A549 (cell line): ENCODE results near the gene GTF2IRD1. TPM values are rescaled to one million over a fixed set of nuclear protein-coding genes. Genes with fewer than 3 reads are reported as not detected.
"Not testable (repeated sequence)": the region's sequence is repeated elsewhere in the genome, so short reads cannot be mapped to it uniquely, and the experiment has no call there.

Experiments
- ATAC-seq, 2 experiments: fragments of 200-7000 bp in 1 of 2; fragments of >200 bp in 1 of 2; cut with Nextera tagmentation in 1 of 2; cut with Tn5 transposase in 1 of 2; 3 replicates each; pipeline versions ENCODE4 v1.8.0 to v1.9.1; 2018 to 2020; ENCODE audit warnings: mild to moderate bottlenecking in 1 of 2, moderate library complexity in 1 of 2
- CTCF ChIA-PET: fragments of 300-600 bp; sonication (Branson Sonifier 250); formaldehyde crosslinking; extraction: SDS; loops from one replicate; lab custom pipeline; 2021; ENCODE audit warnings: antibody characterized with exemption, inconsistent platforms; lab: Yijun Ruan, JAX
- POLR2A ChIA-PET: fragments of 350-600 bp; formaldehyde crosslinking; extraction: SDS; loops from one replicate; lab custom pipeline; 2021; ENCODE audit warnings: antibody characterized with exemption, inconsistent platforms; lab: Yijun Ruan, JAX
- DNase-seq, 2 experiments: peaks; one replicate each; pipeline versions ENCODE4 v3.0.0 to v3.0.0-alpha.2; 2011 to 2016; ENCODE audit warnings: low read depth in 1 of 2, low spot score in 1 of 2
- FAIRE-seq: peaks from 2 replicates; lab custom pipeline; 2011; peaks lifted over from hg19 to GRCh38; lab: Jason Lieb, UNC
- H3K27ac ChIP-seq, 2 experiments: fragments of >200 bp; sonication (Bioruptor Twin); formaldehyde crosslinking; 3 replicates each; pipeline ENCODE4 v1.5.1; 2016 to 2017
- H3K4me1 ChIP-seq: fragments of >200 bp; sonication (Bioruptor Twin); formaldehyde crosslinking; 3 replicates; pipeline ENCODE4 v1.6.1; 2016
- H3K4me2 ChIP-seq: fragments of >200 bp; sonication (Bioruptor Twin); formaldehyde crosslinking; 3 replicates; pipeline ENCODE4 v1.6.1; 2016
- H3K4me3 ChIP-seq: fragments of >200 bp; sonication (Bioruptor Twin); formaldehyde crosslinking; 3 replicates; pipeline ENCODE4 v1.5.1; 2016
- H3K9me3 ChIP-seq: fragments of >200 bp; sonication (Bioruptor Twin); formaldehyde crosslinking; 3 replicates; pipeline ENCODE4 v1.6.1; 2016
- BHLHE40 ChIP-seq: IDR thresholded peaks from 2 replicates; pipeline ENCODE4 v1.6.1; 2012; ENCODE audit warnings: low read depth, low read length, inconsistent platforms
- EP300 ChIP-seq, 2 experiments: fragments of >200 bp; sonication (Bioruptor Twin); formaldehyde crosslinking; IDR thresholded peaks; 2 replicates in 1 of 2; 3 replicates in 1 of 2; pipeline ENCODE4 v1.6.1; 2016 to 2017
- ESRRA ChIP-seq: fragments of 150-350 bp; IDR thresholded peaks from 2 replicates; pipeline ENCODE4 v1.6.1; 2014; ENCODE audit warnings: mild to moderate bottlenecking, low read length, borderline replicate concordance
- FOSB ChIP-seq: fragments of 250-450 bp; sonication (Bioruptor Pico); IDR thresholded peaks from 2 replicates; pipeline ENCODE4 v1.5.0; 2020; ENCODE audit warnings: mild to moderate bottlenecking, moderate library complexity
- FOSL2 ChIP-seq, 2 experiments: fragments of 450-650 bp in 1 of 2; fragments of >200 bp in 1 of 2; sonication (Bioruptor Twin) in 1 of 2; formaldehyde crosslinking; IDR thresholded peaks; 2 replicates each; pipeline versions ENCODE4 v1.5.0 to v1.6.1; 2016 to 2020; ENCODE audit warnings: mild to moderate bottlenecking in 1 of 2, moderate library complexity in 1 of 2
- FOXS1 ChIP-seq: fragments of 250-450 bp; sonication (Bioruptor Pico); IDR thresholded peaks from 2 replicates; pipeline ENCODE4 v1.5.0; 2020; ENCODE audit warnings: mild to moderate bottlenecking, moderate library complexity
- HOXA7 ChIP-seq: fragments of 250-450 bp; sonication (Bioruptor Pico); IDR thresholded peaks from 2 replicates; pipeline ENCODE4 v1.5.0; 2020; ENCODE audit warnings: mild to moderate bottlenecking, moderate library complexity
- HOXB13 ChIP-seq: fragments of 250-450 bp; sonication (Bioruptor Pico); IDR thresholded peaks from 2 replicates; pipeline ENCODE4 v1.5.0; 2020; ENCODE audit warnings: low read depth, mild to moderate bottlenecking, moderate library complexity
- KDM1A ChIP-seq: fragments of 200-600 bp; sonication (generic); IDR thresholded peaks from 2 replicates; pipeline ENCODE4 v1.6.1; 2016; ENCODE audit warnings: low read depth, mild to moderate bottlenecking
- MAFK ChIP-seq: fragments of 450-650 bp; IDR thresholded peaks from 2 replicates; pipeline ENCODE4 v1.6.1; 2014; ENCODE audit not compliant: partially characterized antibody
- MYC ChIP-seq: IDR thresholded peaks from 2 replicates; pipeline ENCODE4 v1.6.1; 2012; ENCODE audit warnings: mild to moderate bottlenecking, inconsistent platforms, low read length, improper control_type of control experiment, borderline replicate concordance
- POLR2A ChIP-seq: IDR thresholded peaks from 2 replicates; pipeline ENCODE4 v1.6.1; 2012; ENCODE audit warnings: mild to moderate bottlenecking, low read length
- POLR2AphosphoS2 ChIP-seq: conservative IDR thresholded peaks from 2 replicates; pipeline ENCODE4 v1.6.1; 2012; ENCODE audit warnings: low read length, improper control_type of control experiment, inconsistent platforms
- RAD21 ChIP-seq, 2 experiments: fragments of >200 bp in 1 of 2; sonication (Bioruptor Twin) in 1 of 2; formaldehyde crosslinking in 1 of 2; IDR thresholded peaks in 1 of 2; conservative IDR thresholded peaks in 1 of 2; 2 replicates in 1 of 2; 3 replicates in 1 of 2; pipeline ENCODE4 v1.6.1; 2012 to 2018; ENCODE audit warnings: inconsistent platforms in 1 of 2
- RARB ChIP-seq: fragments of 250-450 bp; sonication (Bioruptor Pico); IDR thresholded peaks from 2 replicates; pipeline ENCODE4 v1.8.0; 2021; ENCODE audit warnings: mild to moderate bottlenecking, moderate library complexity
- RCOR1 ChIP-seq: fragments of 150-350 bp; IDR thresholded peaks from 2 replicates; pipeline ENCODE4 v1.6.1; 2014; ENCODE audit warnings: antibody characterized with exemption, low read length, low read depth
- RFX5 ChIP-seq: fragments of 450-650 bp; IDR thresholded peaks from 2 replicates; pipeline ENCODE4 v1.7.1; 2014; ENCODE audit warnings: antibody characterized with exemption, mild to moderate bottlenecking, moderate library complexity
- RNF2 ChIP-seq: fragments of 200-600 bp; sonication (generic); IDR thresholded peaks from 2 replicates; pipeline ENCODE4 v1.6.1; 2016; ENCODE audit warnings: low read depth, mild to moderate bottlenecking, antibody characterized with exemption, moderate library complexity, borderline replicate concordance
- SMC3 ChIP-seq: fragments of >200 bp; sonication (Bioruptor Twin); formaldehyde crosslinking; IDR thresholded peaks from 3 replicates; pipeline ENCODE4 v1.6.1; 2018; ENCODE audit warnings: inconsistent platforms
- SREBF2 ChIP-seq: fragments of 450-650 bp; IDR thresholded peaks from 2 replicates; pipeline ENCODE4 v1.6.1; 2014; ENCODE audit warnings: mild to moderate bottlenecking, moderate library complexity
- WGBS: methylation state at CpG from one replicate; pipeline ENCODE4 v1.1.6; 2017; ENCODE audit errors: missing lambda C conversion rate; 5-methylcytosine and 5-hydroxymethylcytosine counted together
- polyA plus RNA-seq, 4 experiments: library from polyadenylated mRNA; depleted of rRNA in 3 of 4; stranded (reverse); fragments of >200 nt; fragmentation: RNase III in 1 of 4; extraction: RNeasy Plus Mini Kit Qiagen cat#74134 plus additional on column Dnase treatment in 1 of 4; gene quantifications; 2 replicates in 3 of 4; 3 replicates in 1 of 4; pipeline ENCODE4 v1.2.3, GENCODE V29; 2011 to 2017
- TF ChIP-seq, protein P1 (sequence below): IDR thresholded peaks from 2 replicates; pipeline ENCODE4 v1.6.1; 2012
- TF ChIP-seq, protein P2 (sequence below): fragments of >200 bp; sonication (Bioruptor Twin); formaldehyde crosslinking; IDR thresholded peaks from 3 replicates; pipeline ENCODE4 v1.5.1; 2016
- TF ChIP-seq, protein P3 (sequence below): fragments of 150-350 bp; IDR thresholded peaks from 2 replicates; pipeline ENCODE4 v1.6.1; 2014; ENCODE audit warnings: low read depth, mild to moderate bottlenecking, low read length
- TF ChIP-seq, protein P4 (sequence below): fragments of >200 bp; sonication (Bioruptor Twin); formaldehyde crosslinking; IDR thresholded peaks from 3 replicates; pipeline ENCODE4 v1.6.1; 2016

The GTF2IRD1 gene
- polyA plus RNA-seq, 2 of the 4 experiments (the other 2 are of a cell fraction): 19.9 to 20.5 TPM

DNA sequence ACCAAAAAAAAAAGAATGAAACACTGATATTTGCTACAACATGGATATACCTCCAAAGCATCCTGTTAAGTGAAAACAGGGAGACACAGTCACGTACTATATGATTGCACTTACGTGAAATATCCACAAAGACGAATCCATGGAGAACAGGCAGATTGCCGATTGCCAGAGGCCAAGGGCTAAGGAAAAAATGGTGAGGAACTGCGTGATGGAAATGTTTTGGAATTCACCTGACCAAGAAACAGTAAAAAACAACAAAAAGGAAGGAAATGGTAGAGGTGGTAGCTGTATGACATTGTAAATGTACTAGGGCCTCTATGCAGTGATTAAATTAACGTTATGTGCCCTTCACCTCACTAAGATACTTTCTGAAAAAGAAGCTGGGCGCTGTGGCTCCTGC is 44.1 kb upstream of the GTF2IRD1 start:
- TF ChIP-seq FOSB (CRISPR knock-in tag): no peak
- no peak for TF ChIP-seq FOXS1
- TF ChIP-seq SREBF2: no peak
- no peak for TF ChIP-seq RFX5
- TF ChIP-seq, protein P1, sequence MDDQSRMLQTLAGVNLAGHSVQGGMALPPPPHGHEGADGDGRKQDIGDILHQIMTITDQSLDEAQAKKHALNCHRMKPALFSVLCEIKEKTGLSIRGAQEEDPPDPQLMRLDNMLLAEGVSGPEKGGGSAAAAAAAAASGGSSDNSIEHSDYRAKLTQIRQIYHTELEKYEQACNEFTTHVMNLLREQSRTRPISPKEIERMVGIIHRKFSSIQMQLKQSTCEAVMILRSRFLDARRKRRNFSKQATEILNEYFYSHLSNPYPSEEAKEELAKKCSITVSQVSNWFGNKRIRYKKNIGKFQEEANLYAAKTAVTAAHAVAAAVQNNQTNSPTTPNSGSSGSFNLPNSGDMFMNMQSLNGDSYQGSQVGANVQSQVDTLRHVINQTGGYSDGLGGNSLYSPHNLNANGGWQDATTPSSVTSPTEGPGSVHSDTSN: no peak
- TF ChIP-seq HOXB13 (CRISPR knock-in tag): no peak
- TF ChIP-seq, protein P2, sequence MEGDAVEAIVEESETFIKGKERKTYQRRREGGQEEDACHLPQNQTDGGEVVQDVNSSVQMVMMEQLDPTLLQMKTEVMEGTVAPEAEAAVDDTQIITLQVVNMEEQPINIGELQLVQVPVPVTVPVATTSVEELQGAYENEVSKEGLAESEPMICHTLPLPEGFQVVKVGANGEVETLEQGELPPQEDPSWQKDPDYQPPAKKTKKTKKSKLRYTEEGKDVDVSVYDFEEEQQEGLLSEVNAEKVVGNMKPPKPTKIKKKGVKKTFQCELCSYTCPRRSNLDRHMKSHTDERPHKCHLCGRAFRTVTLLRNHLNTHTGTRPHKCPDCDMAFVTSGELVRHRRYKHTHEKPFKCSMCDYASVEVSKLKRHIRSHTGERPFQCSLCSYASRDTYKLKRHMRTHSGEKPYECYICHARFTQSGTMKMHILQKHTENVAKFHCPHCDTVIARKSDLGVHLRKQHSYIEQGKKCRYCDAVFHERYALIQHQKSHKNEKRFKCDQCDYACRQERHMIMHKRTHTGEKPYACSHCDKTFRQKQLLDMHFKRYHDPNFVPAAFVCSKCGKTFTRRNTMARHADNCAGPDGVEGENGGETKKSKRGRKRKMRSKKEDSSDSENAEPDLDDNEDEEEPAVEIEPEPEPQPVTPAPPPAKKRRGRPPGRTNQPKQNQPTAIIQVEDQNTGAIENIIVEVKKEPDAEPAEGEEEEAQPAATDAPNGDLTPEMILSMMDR: no peak
- no peak for TF ChIP-seq KDM1A
- TF ChIP-seq SMC3: no peak
- no peak for TF ChIP-seq RNF2
- no peak for TF ChIP-seq RAD21 (conservative IDR thresholded peaks at IDR 0.05 in 1 of 2, IDR thresholded peaks at IDR 0.05 in 1 of 2)
- no peak for TF ChIP-seq BHLHE40
- TF ChIP-seq POLR2AphosphoS2: no peak
- H3K4me3 ChIP-seq: no peak overlapping the region
- H3K27ac ChIP-seq: no peak overlapping the region
- FAIRE-seq (no peak), DNase-seq (no peak), ATAC-seq (no peak)
- H3K9me3 ChIP-seq: no peaks in the 10 kb centered on the region
- POLR2A ChIA-PET: no interaction called here
- CTCF ChIA-PET: interaction anchor here (0.6 to 5.2 kb wide), 11 partner anchors 8 to 342 kb away, joined by 3 to 60 read pairs (median 3); no protein-coding TSS in a partner anchor
- H3K4me1 ChIP-seq: no peaks in the 10 kb centered on the region
- H3K4me2 ChIP-seq: no peak overlapping the region
- 83% methylated on average over 7 of the region's 7 CpGs for WGBS

DNA sequence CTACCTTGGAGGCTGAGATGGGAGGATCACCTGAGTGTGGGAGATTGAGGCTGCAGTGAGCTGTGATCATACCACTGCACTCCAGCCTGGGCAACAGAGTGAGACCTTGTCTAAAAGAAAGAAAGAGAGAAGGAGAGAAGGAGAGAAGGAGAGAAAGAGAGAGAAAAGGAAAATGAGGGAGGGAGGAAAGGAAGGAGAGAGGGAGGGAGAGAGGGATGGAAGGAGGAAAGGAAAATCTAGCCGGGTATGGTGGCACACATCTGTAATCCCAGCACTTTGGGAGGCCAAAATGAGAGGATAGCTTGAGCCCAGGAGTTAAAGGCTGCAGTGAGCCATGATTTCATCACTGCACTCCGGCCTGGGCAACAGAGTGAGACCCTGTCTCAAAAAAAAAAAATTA is 42.9 kb upstream of the GTF2IRD1 start:
- POLR2A ChIA-PET: no interaction called here
- no peak for DNase-seq
- no peak for TF ChIP-seq ESRRA
- H3K9me3 ChIP-seq: no peaks in the 10 kb centered on the region
- no peak overlapping the region for H3K4me3 ChIP-seq
- no peak overlapping the region for H3K27ac ChIP-seq
- H3K4me2 ChIP-seq: no peak overlapping the region
- peak in 1 of 2 experiments; percentile 52; a peak in 1 of 6 replicates for ATAC-seq
- no peaks in the 10 kb centered on the region for H3K4me1 ChIP-seq
- WGBS: 82% methylated on average over 2 of the region's 2 CpGs
- CTCF ChIA-PET: interaction anchor here (0.7 to 5.2 kb wide), 6 partner anchors 9 to 1489 kb away, joined by 3 to 60 read pairs (median 4); no protein-coding TSS in a partner anchor
- no peak for FAIRE-seq

DNA sequence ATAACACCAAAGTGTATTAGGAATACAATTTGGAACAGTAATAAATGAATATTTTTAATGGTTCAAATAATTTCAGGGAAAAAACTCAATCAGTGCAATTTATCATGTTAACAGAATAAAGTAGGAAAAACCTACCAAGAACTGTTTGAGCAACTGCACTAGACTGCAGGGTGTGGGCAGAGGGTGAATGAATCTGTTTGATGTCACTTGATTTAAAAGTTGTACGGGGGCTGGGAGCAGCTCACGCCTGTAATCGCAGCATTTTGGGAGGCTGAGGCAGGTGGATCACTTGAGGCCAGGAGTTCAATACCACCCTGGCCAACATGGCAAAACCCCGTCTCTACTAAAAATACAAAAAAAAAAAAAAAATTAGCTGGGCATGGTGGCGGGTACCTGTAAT is 42.1 kb upstream of the GTF2IRD1 start:
- FAIRE-seq, POLR2A ChIA-PET, H3K9me3 ChIP-seq, H3K4me3 ChIP-seq, H3K4me1 ChIP-seq, H3K4me2 ChIP-seq, H3K27ac ChIP-seq, DNase-seq, ATAC-seq: not testable (repeated sequence)
- 70% methylated on average over 5 of the region's 5 CpGs for WGBS
- CTCF ChIA-PET: interaction anchor here (0.7 to 5.2 kb wide), 5 partner anchors 10 to 1490 kb away, joined by 3 to 60 read pairs (median 4); no protein-coding TSS in a partner anchor

DNA sequence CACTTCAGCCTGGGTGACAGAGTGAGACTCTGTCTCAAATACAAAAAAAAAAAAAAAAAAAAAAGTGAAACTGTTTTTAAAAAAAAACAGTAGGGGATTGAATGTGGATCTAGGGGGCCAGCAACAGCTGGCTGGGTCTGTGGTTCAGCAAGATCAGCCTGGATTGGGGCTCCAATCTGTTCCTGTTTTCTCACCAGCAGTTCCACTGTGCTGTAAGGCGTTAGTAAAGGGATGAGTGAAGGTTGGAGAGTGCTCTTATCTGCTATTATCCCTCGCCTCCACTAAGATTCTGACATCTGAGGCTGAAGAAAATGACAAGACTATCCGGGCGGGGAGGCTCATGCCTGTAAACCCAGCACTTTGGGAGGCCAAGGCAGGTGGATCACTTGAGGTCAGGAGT is 41.6 kb upstream of the GTF2IRD1 start:
- DNase-seq (no peak), ATAC-seq (peak; percentile 50 to 52; a peak in 4 of 6 replicates), FAIRE-seq (no peak)
- Histone ChIP-seq H3K27ac (no peak overlapping the region), H3K4me1 (no peaks in the 10 kb centered on the region), H3K9me3 (no peaks in the 10 kb centered on the region), H3K4me3 (no peak overlapping the region), H3K4me2 (no peak overlapping the region)
- WGBS: 74% methylated on average over 4 of the region's 4 CpGs
- ChIA-PET POLR2A (no interaction called here), CTCF (interaction anchor here (0.6 to 5.2 kb wide), 7 partner anchors 10 to 743 kb away, joined by 3 to 60 read pairs (median 3); no protein-coding TSS in a partner anchor)
- TF ChIP-seq, protein P1: no peak
- TF ChIP-seq POLR2AphosphoS2 (no peak), EP300 (IDR thresholded peaks at IDR 0.05) (no peak), RARB (CRISPR knock-in tag) (no peak), FOSL2 (IDR thresholded peaks at IDR 0.05) (no peak), FOSL2 (CRISPR knock-in tag; IDR thresholded peaks at IDR 0.05) (no peak), RCOR1 (no peak), MAFK (no peak), POLR2A (no peak), HOXB13 (CRISPR knock-in tag) (no peak), SMC3 (no peak), HOXA7 (CRISPR knock-in tag) (no peak), MYC (no peak)
- TF ChIP-seq, protein P3, sequence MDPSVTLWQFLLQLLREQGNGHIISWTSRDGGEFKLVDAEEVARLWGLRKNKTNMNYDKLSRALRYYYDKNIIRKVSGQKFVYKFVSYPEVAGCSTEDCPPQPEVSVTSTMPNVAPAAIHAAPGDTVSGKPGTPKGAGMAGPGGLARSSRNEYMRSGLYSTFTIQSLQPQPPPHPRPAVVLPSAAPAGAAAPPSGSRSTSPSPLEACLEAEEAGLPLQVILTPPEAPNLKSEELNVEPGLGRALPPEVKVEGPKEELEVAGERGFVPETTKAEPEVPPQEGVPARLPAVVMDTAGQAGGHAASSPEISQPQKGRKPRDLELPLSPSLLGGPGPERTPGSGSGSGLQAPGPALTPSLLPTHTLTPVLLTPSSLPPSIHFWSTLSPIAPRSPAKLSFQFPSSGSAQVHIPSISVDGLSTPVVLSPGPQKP: no peak
- TF ChIP-seq, protein P4, sequence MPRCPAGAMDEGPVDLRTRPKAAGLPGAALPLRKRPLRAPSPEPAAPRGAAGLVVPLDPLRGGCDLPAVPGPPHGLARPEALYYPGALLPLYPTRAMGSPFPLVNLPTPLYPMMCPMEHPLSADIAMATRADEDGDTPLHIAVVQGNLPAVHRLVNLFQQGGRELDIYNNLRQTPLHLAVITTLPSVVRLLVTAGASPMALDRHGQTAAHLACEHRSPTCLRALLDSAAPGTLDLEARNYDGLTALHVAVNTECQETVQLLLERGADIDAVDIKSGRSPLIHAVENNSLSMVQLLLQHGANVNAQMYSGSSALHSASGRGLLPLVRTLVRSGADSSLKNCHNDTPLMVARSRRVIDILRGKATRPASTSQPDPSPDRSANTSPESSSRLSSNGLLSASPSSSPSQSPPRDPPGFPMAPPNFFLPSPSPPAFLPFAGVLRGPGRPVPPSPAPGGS: no peak
